SK-N-MC (cell line): ENCODE data around the gene PPP3R1.

Experiments used
- EZH2 ChIP-seq: fragments of 200-600 bp; sonication (generic); IDR thresholded peaks from one replicate; pipeline ENCODE4 v1.6.1; 2017; ENCODE audit warnings: antibody characterized with exemption
- FOXP2 ChIP-seq: optimal IDR thresholded peaks from 2 replicates; pipeline ENCODE3; 2011; ENCODE audit warnings: mild to moderate bottlenecking, moderate library complexity; ENCODE audit not compliant: insufficient read depth; ENCODE audit errors: extremely low read length, control extremely low read depth
- POLR2AphosphoS5 ChIP-seq: IDR thresholded peaks from 2 replicates; pipeline ENCODE4 v1.6.1; 2012; ENCODE audit warnings: mild to moderate bottlenecking, low read depth, low read length, borderline replicate concordance

- no peak for TF ChIP-seq POLR2AphosphoS5
- TF ChIP-seq EZH2, result no peak
- no peak for TF ChIP-seq FOXP2
Observed at GRCh38 chr2:68188831-68189230, 63.5 kb downstream of the PPP3R1 start.
